Measurements from ENCODE around the gene LGALS9B. TPM values are rescaled to one million over a fixed set of nuclear protein-coding genes. Genes with fewer than 3 reads are reported as not detected.
"Not testable (repeated sequence)": the region's sequence is repeated elsewhere in the genome, so short reads cannot be mapped to it uniquely, and the experiment has no call there.

LGALS9B gene
- total RNA-seq = not detected
- long read RNA-seq, donor 1 = 0 reads
- long read RNA-seq, donor 2 = 0 reads

- intact Hi-C loops (cut with DNase I); DNase-seq (ENCODE audit: low spot score): not testable (repeated sequence)
Observed at GRCh38 chr17:20467447-20467846, at the start of gene LGALS9B. Gene LGALS9B, minus strand, starts transcription at chr17:20467539. Its CDS starts 69 bp downstream, at chr17:20467470.

GRCh38 chr17:20516986-20517385, 49.6 kb upstream of the LGALS9B start:
- intact Hi-C loops (cut with DNase I); DNase-seq (ENCODE audit: low spot score): not testable (repeated sequence)

- DNase-seq (ENCODE audit: low spot score); intact Hi-C loops (cut with DNase I): not testable (repeated sequence)
Observed at GRCh38 chr17:20515099-20515498, 47.8 kb upstream of the LGALS9B start.

GRCh38 chr17:20513539-20513938, 46.2 kb upstream of the LGALS9B start:
- DNase-seq (ENCODE audit: low spot score); intact Hi-C loops (cut with DNase I): not testable (repeated sequence)

GRCh38 chr17:20512378-20512777, 45.0 kb upstream of the LGALS9B start:
- intact Hi-C loops (cut with DNase I) = not testable (repeated sequence)

GRCh38 chr17:20511778-20512177, 44.4 kb upstream of the LGALS9B start:
- intact Hi-C loops (cut with DNase I); DNase-seq (ENCODE audit: low spot score): not testable (repeated sequence)

More at GRCh38 chr17:20512378-20512777, 45.0 kb upstream of the LGALS9B start:
- DNase-seq (ENCODE audit: low spot score) = not testable (repeated sequence)

GRCh38 chr17:20505333-20505732, 38.0 kb upstream of the LGALS9B start:
- intact Hi-C loops (cut with DNase I); DNase-seq (ENCODE audit: low spot score): not testable (repeated sequence)

GRCh38 chr17:20504388-20505066, 37.2 kb upstream of the LGALS9B start:
- intact Hi-C loops (cut with DNase I); DNase-seq (ENCODE audit: low spot score): not testable (repeated sequence)

GRCh38 chr17:20501896-20502295, 34.6 kb upstream of the LGALS9B start:
- intact Hi-C loops (cut with DNase I); DNase-seq (ENCODE audit: low spot score): not testable (repeated sequence)

GRCh38 chr17:20500346-20500745, 33.0 kb upstream of the LGALS9B start:
- intact Hi-C loops (cut with DNase I); DNase-seq (ENCODE audit: low spot score): not testable (repeated sequence)

GRCh38 chr17:20495420-20495819, 28.1 kb upstream of the LGALS9B start:
- DNase-seq (ENCODE audit: low spot score); intact Hi-C loops (cut with DNase I): not testable (repeated sequence)

GRCh38 chr17:20494735-20495134, 27.4 kb upstream of the LGALS9B start:
- DNase-seq (ENCODE audit: low spot score); intact Hi-C loops (cut with DNase I): not testable (repeated sequence)

- DNase-seq (ENCODE audit: low spot score); intact Hi-C loops (cut with DNase I): not testable (repeated sequence)
Observed at GRCh38 chr17:20494147-20494546, 26.8 kb upstream of the LGALS9B start.

- DNase-seq (ENCODE audit: low spot score); intact Hi-C loops (cut with DNase I): not testable (repeated sequence)
Observed at GRCh38 chr17:20492971-20493370, 25.6 kb upstream of the LGALS9B start.

GRCh38 chr17:20492099-20492498, 24.8 kb upstream of the LGALS9B start:
- DNase-seq (ENCODE audit: low spot score); intact Hi-C loops (cut with DNase I): not testable (repeated sequence)

GRCh38 chr17:20484930-20485329, 17.6 kb upstream of the LGALS9B start:
- intact Hi-C loops (cut with DNase I); DNase-seq (ENCODE audit: low spot score): not testable (repeated sequence)

GRCh38 chr17:20479889-20480591, 12.7 kb upstream of the LGALS9B start:
- intact Hi-C loops (cut with DNase I); DNase-seq (ENCODE audit: low spot score): not testable (repeated sequence)

GRCh38 chr17:20477398-20478071, 10.2 kb upstream of the LGALS9B start:
- intact Hi-C loops (cut with DNase I); DNase-seq (ENCODE audit: low spot score): not testable (repeated sequence)

- intact Hi-C loops (cut with DNase I); DNase-seq (ENCODE audit: low spot score): not testable (repeated sequence)
Observed at GRCh38 chr17:20475137-20475831, 7.9 kb upstream of the LGALS9B start.

Measured in posterior vena cava (tissue), 2 donors.